Liver (tissue), 3 donors: ENCODE measurements around the gene TLE3.

Source experiments
- REST ChIP-seq: IDR thresholded peaks from 2 replicates; pipeline ENCODE4 v1.6.1; 2016; ENCODE audit warnings: antibody characterized with exemption, mild to moderate bottlenecking
- TAF1 ChIP-seq: conservative IDR thresholded peaks from 2 replicates; pipeline ENCODE4 v1.6.1; 2016; ENCODE audit warnings: antibody characterized with exemption, mild to moderate bottlenecking
- TF ChIP-seq, protein P1 (sequence below): fragments of 150-350 bp; IDR thresholded peaks from 2 replicates; pipeline ENCODE4 v1.5.1; 2017; ENCODE audit warnings: improper control_type of control experiment, low read depth, low read length; ENCODE audit not compliant: missing input control
- donor health status: healthy.
- donor health status: healthy.

DNA sequence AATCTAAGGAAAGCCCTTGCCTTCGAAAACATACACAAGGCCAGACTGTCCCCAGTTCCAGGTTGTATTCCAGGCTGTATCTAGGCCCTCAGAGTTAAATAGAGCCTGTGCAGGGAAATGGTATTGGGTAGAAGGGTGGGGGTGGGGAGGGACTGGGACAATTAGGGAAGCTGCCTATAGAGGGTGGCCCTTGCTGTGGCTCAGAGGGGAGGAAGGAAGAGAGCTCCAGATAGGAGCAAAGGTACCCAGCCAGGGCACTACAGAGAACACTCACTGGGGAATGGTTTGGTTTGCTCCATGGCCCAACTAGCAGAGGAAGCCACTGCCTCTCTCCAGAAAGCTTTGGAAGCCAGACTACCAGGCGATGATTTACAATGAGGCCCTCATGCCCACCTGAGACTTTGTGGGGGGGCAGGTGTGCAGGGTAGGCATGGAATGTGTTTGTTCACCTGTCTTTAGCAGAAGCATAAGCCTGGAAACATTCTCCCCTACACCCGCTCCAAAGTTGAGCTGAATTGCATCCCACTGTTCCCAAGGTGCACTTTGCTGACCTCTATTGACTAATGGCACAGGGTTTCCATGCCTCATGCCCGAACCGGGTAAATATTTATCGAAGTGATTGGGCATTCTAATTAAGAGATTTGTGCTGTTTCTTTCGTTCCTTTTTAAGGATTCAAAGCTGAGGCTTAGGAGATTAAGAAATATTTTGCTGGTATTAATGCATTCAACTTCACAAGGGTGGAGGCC is 6.3 kb upstream of the TLE3 start:
- TF ChIP-seq, protein P1, sequence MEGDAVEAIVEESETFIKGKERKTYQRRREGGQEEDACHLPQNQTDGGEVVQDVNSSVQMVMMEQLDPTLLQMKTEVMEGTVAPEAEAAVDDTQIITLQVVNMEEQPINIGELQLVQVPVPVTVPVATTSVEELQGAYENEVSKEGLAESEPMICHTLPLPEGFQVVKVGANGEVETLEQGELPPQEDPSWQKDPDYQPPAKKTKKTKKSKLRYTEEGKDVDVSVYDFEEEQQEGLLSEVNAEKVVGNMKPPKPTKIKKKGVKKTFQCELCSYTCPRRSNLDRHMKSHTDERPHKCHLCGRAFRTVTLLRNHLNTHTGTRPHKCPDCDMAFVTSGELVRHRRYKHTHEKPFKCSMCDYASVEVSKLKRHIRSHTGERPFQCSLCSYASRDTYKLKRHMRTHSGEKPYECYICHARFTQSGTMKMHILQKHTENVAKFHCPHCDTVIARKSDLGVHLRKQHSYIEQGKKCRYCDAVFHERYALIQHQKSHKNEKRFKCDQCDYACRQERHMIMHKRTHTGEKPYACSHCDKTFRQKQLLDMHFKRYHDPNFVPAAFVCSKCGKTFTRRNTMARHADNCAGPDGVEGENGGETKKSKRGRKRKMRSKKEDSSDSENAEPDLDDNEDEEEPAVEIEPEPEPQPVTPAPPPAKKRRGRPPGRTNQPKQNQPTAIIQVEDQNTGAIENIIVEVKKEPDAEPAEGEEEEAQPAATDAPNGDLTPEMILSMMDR = no peak
- TF ChIP-seq REST (no peak), TAF1 (no peak)
